Epithelial cell of esophagus (primary cell): ENCODE results near the gene SLC22A16.
"Not testable (repeated sequence)": the region's sequence is repeated elsewhere in the genome, so short reads cannot be mapped to it uniquely, and the experiment has no call there.

Experiments
- DNase-seq: peaks from one replicate; pipeline ENCODE4 v3.0.0; 2010; ENCODE audit warnings: low read depth
- H3K4me3 ChIP-seq: 2 replicates; pipeline ENCODE4 v1.5.1; 2011; ENCODE audit warnings: mild to moderate bottlenecking, low read length, control low read depth
- CTCF ChIP-seq: IDR thresholded peaks from 2 replicates; pipeline ENCODE4 v1.5.1; 2011; ENCODE audit warnings: low read depth, mild to moderate bottlenecking, low read length, control low read depth, inconsistent platforms; ENCODE audit not compliant: insufficient read depth; ENCODE audit errors: missing control alignments

Gene SLC22A16

GRCh38 chr6:110509617-110510241 is 33.3 kb upstream of the SLC22A16 start:
- TF ChIP-seq CTCF = no peak
- peak; percentile 79 for DNase-seq
- H3K4me3 ChIP-seq = no peak overlapping the region

GRCh38 chr6:110504891-110505290 is 28.5 kb upstream of the SLC22A16 start:
- DNase-seq = peak; percentile 67
- not testable (repeated sequence) for H3K4me3 ChIP-seq

GRCh38 chr6:110495949-110496348 is 19.5 kb upstream of the SLC22A16 start:
- DNase-seq = no peak
- TF ChIP-seq CTCF = no peak
- H3K4me3 ChIP-seq = no peak overlapping the region

- DNase-seq = no peak
- no peak overlapping the region for H3K4me3 ChIP-seq
- TF ChIP-seq CTCF = no peak
These were observed 16.9 kb upstream of the SLC22A16 start for GRCh38 chr6:110493253-110493800.

GRCh38 chr6:110492584-110492983 is 16.2 kb upstream of the SLC22A16 start:
- no peak for TF ChIP-seq CTCF
- H3K4me3 ChIP-seq = no peak overlapping the region
- DNase-seq = peak; percentile 86

GRCh38 chr6:110491644-110492317 is 15.4 kb upstream of the SLC22A16 start:
- no peak for TF ChIP-seq CTCF
- H3K4me3 ChIP-seq = no peak overlapping the region
- DNase-seq = peak; percentile 87

GRCh38 chr6:110491299-110491643 is 14.9 kb upstream of the SLC22A16 start:
- no peak for TF ChIP-seq CTCF
- no peak for DNase-seq

More at GRCh38 chr6:110491299-110491643, 14.9 kb upstream of the SLC22A16 start:
- H3K4me3 ChIP-seq = no peak overlapping the region
